ENCODE measurements around the gene SNRNP48. TPM values are rescaled to one million over a fixed set of nuclear protein-coding genes. Genes with fewer than 3 reads are reported as not detected.

Gene SNRNP48
- total and polyA plus RNA-seq, 2 of the 4 experiments (the other 2 are of a cell fraction): 5.2 to 6.2 TPM

DNA sequence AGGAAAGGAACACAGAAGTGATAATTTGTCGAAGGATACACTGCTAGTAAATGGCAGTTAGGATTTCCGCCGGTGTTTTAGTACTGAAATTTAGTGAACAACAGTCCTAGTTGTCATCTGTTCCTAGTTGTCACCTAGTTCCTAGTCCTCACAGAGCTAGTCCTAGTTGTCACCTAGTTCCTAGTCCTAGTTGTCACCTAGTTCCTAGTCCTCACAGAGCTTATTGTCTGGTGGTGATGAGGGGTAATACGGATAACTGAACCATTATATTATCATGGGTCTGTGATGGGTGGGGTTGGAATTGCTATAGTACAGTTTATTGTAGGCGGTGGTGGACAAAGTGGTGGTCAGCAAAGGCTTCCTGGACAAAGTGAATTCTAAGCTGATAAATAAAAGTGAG lies 1.8 kb downstream of the SNRNP48 start:
- H3K56ac ChIP-seq (ENCODE audit: extremely low read depth, insufficient read depth, low read length): no peak overlapping the region
- dilution Hi-C loops (cut with HindIII; ENCODE audit: low sequenced_read_pairs, unreplicated experiment): no loop called here
- H4K8ac ChIP-seq (ENCODE audit: low read depth in 2 of 2, low read length in 2 of 2): no peak overlapping the region
- BruUV-seq (replicated peaks): no TSS peak
- in situ Hi-C loops (cut with MboI; ENCODE audit: low sequenced_read_pairs): no loop called here
- peaks cover 5% of the 10 kb centered on the region; the same call in 1 of the 2 replicates for H3K9me1 ChIP-seq (ENCODE audit: insufficient read depth, low read length)
- intact Hi-C loops (cut with micrococcal nuclease): loop anchor here (2.0 to 5.0 kb wide), 4 partner anchors 173 to 865 kb away; partner anchors contain the start of gene SSR1
- peaks cover 8% of the 10 kb centered on the region for H3K4me1 ChIP-seq (ENCODE audit: control insufficient read depth, insufficient read depth, low read length)
- no peak overlapping the region for H3K4ac ChIP-seq (ENCODE audit: low read depth, low read length)
- peaks cover 8% of the 10 kb centered on the region for H3K36me3 ChIP-seq (ENCODE audit: control insufficient read depth, insufficient read depth, low read length)
- POLR2A ChIA-PET (ENCODE audit: unreplicated experiment): no interaction called here
- DNase-seq: no peak
- H3K9me3 ChIP-seq (ENCODE audit: control insufficient read depth, insufficient read depth, low read length): no peaks in the 10 kb centered on the region
- no peak overlapping the region for H2AK5ac ChIP-seq (ENCODE audit: low read depth, low read length)
- no peak overlapping the region for H3K18ac ChIP-seq (ENCODE audit: low read depth, low read length)
- H3K4me2 ChIP-seq (ENCODE audit: low read depth, low read length): peak overlapping the region; percentile 61; the same call in 1 of the 2 replicates
- peaks cover 19% of the 10 kb centered on the region; the same call in 1 of the 2 replicates for H4K20me1 ChIP-seq (ENCODE audit: insufficient read depth, low read length)
- H4K91ac ChIP-seq (ENCODE audit: insufficient read depth, low read depth, low read length): no peak overlapping the region
- H3K9ac ChIP-seq (ENCODE audit: low read depth, low read length): no peak overlapping the region
- H3K14ac ChIP-seq (replicated peaks; ENCODE audit: low read depth, low read length): no peak overlapping the region
- no peak overlapping the region for H3K27ac ChIP-seq (ENCODE audit: insufficient read depth, low read length)
- no peak for ATAC-seq (ENCODE audit: low read depth)
- H2BK20ac ChIP-seq (ENCODE audit: low read depth, low read length): no peak overlapping the region
- H4K5ac ChIP-seq (ENCODE audit: low read depth, low read length): no peak overlapping the region
- CTCF ChIA-PET: interaction anchor here (0.5 to 0.7 kb wide), 2 partner anchors 7 to 24 kb away, joined by 3 read pairs; no protein-coding TSS in a partner anchor
- TF ChIP-seq MAFK (IDR thresholded peaks at IDR 0.05; ENCODE audit: low read depth, low read length): no peak
- TF ChIP-seq, protein P1, sequence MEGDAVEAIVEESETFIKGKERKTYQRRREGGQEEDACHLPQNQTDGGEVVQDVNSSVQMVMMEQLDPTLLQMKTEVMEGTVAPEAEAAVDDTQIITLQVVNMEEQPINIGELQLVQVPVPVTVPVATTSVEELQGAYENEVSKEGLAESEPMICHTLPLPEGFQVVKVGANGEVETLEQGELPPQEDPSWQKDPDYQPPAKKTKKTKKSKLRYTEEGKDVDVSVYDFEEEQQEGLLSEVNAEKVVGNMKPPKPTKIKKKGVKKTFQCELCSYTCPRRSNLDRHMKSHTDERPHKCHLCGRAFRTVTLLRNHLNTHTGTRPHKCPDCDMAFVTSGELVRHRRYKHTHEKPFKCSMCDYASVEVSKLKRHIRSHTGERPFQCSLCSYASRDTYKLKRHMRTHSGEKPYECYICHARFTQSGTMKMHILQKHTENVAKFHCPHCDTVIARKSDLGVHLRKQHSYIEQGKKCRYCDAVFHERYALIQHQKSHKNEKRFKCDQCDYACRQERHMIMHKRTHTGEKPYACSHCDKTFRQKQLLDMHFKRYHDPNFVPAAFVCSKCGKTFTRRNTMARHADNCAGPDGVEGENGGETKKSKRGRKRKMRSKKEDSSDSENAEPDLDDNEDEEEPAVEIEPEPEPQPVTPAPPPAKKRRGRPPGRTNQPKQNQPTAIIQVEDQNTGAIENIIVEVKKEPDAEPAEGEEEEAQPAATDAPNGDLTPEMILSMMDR (conservative IDR thresholded peaks at IDR 0.05; ENCODE audit: low read depth, low read length): no peak
- no peak for TF ChIP-seq CEBPB (IDR thresholded peaks at IDR 0.05; ENCODE audit: low read depth, low read length)
- TF ChIP-seq BHLHE40 (IDR thresholded peaks at IDR 0.05; ENCODE audit: low read depth, low read length): no peak
- TF ChIP-seq, protein P2, sequence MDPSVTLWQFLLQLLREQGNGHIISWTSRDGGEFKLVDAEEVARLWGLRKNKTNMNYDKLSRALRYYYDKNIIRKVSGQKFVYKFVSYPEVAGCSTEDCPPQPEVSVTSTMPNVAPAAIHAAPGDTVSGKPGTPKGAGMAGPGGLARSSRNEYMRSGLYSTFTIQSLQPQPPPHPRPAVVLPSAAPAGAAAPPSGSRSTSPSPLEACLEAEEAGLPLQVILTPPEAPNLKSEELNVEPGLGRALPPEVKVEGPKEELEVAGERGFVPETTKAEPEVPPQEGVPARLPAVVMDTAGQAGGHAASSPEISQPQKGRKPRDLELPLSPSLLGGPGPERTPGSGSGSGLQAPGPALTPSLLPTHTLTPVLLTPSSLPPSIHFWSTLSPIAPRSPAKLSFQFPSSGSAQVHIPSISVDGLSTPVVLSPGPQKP (IDR thresholded peaks at IDR 0.05; ENCODE audit: borderline replicate concordance, low read depth, low read length): no peak
- TF ChIP-seq RFX5 (IDR thresholded peaks at IDR 0.05; ENCODE audit: low read depth, low read length): no peak
- no peak for TF ChIP-seq FOS (IDR thresholded peaks at IDR 0.05; ENCODE audit: low read depth, low read length)
- TF ChIP-seq POLR2A (IDR thresholded peaks at IDR 0.05; ENCODE audit: low read depth, low read length): no peak
- no peak overlapping the region for H2AK9ac ChIP-seq (replicated peaks; ENCODE audit: low read depth, low read length, poor library complexity)
- no peak overlapping the region for H2AFZ ChIP-seq (replicated peaks; ENCODE audit: low read length, poor library complexity)
- WGBS, 2 experiments (ENCODE audit: extremely low coverage in 2 of 2, insufficient read length in 1 of 2): 100% methylated on average over 1 of the region's 5 CpGs; no CpG with 5 or more reads in 1 of the 2 experiments
- H3K79me1 ChIP-seq (ENCODE audit: low read depth in 1 of 2, low read length in 2 of 2): peaks cover 11 to 26% of the 10 kb centered on the region in 2 experiments
- no peak overlapping the region for H2BK5ac ChIP-seq (ENCODE audit: low read depth, low read length, poor library complexity, severe bottlenecking)
- no peak overlapping the region for H3K23ac ChIP-seq (ENCODE audit: low read depth, low read length)
- no peak overlapping the region for H2BK120ac ChIP-seq (ENCODE audit: low read depth, low read length)
- no peaks in the 10 kb centered on the region for H3K27me3 ChIP-seq (ENCODE audit: control insufficient read depth, insufficient read depth, low read length)
- H2BK15ac ChIP-seq (ENCODE audit: low read depth, low read length): no peak overlapping the region
- H3K4me3 ChIP-seq (ENCODE audit: insufficient read depth, low read depth, low read length): no peak overlapping the region
